HepG2 (cell line): ENCODE results near the gene RAB3D. TPM values are rescaled to one million over a fixed set of nuclear protein-coding genes. Genes with fewer than 3 reads are reported as not detected.

Experiments
- ARHGAP35 ChIP-seq: sonication (generic); formaldehyde crosslinking; IDR thresholded peaks from 2 replicates; pipeline ENCODE4 v1.9.0; 2022; ENCODE audit warnings: mild to moderate bottlenecking, inconsistent platforms, moderate library complexity, missing genetic modification reagents, borderline replicate concordance
- CBX2 ChIP-seq, 2 experiments: fragments of 200-600 bp in 1 of 2; sonication (generic); formaldehyde crosslinking in 1 of 2; IDR thresholded peaks; 2 replicates each; pipeline versions ENCODE4 v1.7.0 to v1.8.1; 2018 to 2022; ENCODE audit warnings: low read depth in 2 of 2, low read length in 1 of 2, mild to moderate bottlenecking in 1 of 2, missing genetic modification reagents in 1 of 2
- GZF1 ChIP-seq: sonication (generic); formaldehyde crosslinking; IDR thresholded peaks from 2 replicates; pipeline ENCODE4 v1.5.1; 2020; ENCODE audit warnings: mild to moderate bottlenecking, missing genetic modification reagents
- HNRNPH1 ChIP-seq: fragments of 200-400 bp; formaldehyde crosslinking; optimal IDR thresholded peaks from 2 replicates; pipeline ENCODE3; 2017; ENCODE audit warnings: mild to moderate bottlenecking, low read depth, low read length
- POLR2AphosphoS2 ChIP-seq: IDR thresholded peaks from 2 replicates; pipeline ENCODE4 v1.6.1; 2011; ENCODE audit warnings: low read depth, low read length, improper control_type of control experiment
- POLR2G ChIP-seq: fragments of 200-400 bp; formaldehyde crosslinking; IDR thresholded peaks from 2 replicates; pipeline ENCODE4 v1.6.1; 2018; ENCODE audit warnings: mild to moderate bottlenecking, low read depth, low read length, moderate library complexity
- PRDM4 ChIP-seq: sonication (generic); formaldehyde crosslinking; IDR thresholded peaks from 2 replicates; pipeline ENCODE4 v1.9.0; 2021; ENCODE audit warnings: missing genetic modification reagents, borderline replicate concordance
- PTBP1 ChIP-seq: fragments of 200-400 bp; formaldehyde crosslinking; IDR thresholded peaks from 2 replicates; pipeline ENCODE4 v1.6.1; 2018; ENCODE audit warnings: low read length, low read depth; ENCODE audit not compliant: poor library complexity, severe bottlenecking
- REL ChIP-seq: sonication (generic); formaldehyde crosslinking; conservative IDR thresholded peaks from 2 replicates; pipeline ENCODE4 v1.8.0; 2022; ENCODE audit warnings: mild to moderate bottlenecking, missing genetic modification reagents, moderate library complexity
- RELA ChIP-seq: sonication (generic); formaldehyde crosslinking; IDR thresholded peaks from 2 replicates; pipeline ENCODE4 v1.4.0; 2020; ENCODE audit warnings: missing genetic modification reagents
- SOX5 ChIP-seq: IDR thresholded peaks from 2 replicates; pipeline ENCODE4 v1.6.1; 2016; ENCODE audit warnings: borderline replicate concordance
- SOX6 ChIP-seq, 2 experiments: fragments of 450-650 bp in 1 of 2; sonication (generic) in 1 of 2; formaldehyde crosslinking in 1 of 2; IDR thresholded peaks; 2 replicates each; pipeline versions ENCODE4 v1.4.0 to v1.6.1; 2017 to 2020; ENCODE audit warnings: antibody characterized with exemption in 1 of 2, mild to moderate bottlenecking in 1 of 2, missing genetic modification reagents in 1 of 2
- SP4 ChIP-seq: sonication (generic); formaldehyde crosslinking; IDR thresholded peaks from 2 replicates; pipeline ENCODE4 v1.8.1; 2023; ENCODE audit warnings: mild to moderate bottlenecking, missing genetic modification reagents
- TBL1XR1 ChIP-seq: fragments of 150-350 bp; IDR thresholded peaks from 2 replicates; pipeline ENCODE4 v1.6.1; 2014; ENCODE audit warnings: borderline replicate concordance, low read length; ENCODE audit not compliant: partially characterized antibody
- THYN1 ChIP-seq: sonication (generic); formaldehyde crosslinking; IDR thresholded peaks from 2 replicates; pipeline ENCODE4 v1.8.1; 2023; ENCODE audit warnings: low read depth, mild to moderate bottlenecking, moderate library complexity, missing genetic modification reagents, borderline replicate concordance
- UBTF ChIP-seq: sonication (generic); formaldehyde crosslinking; IDR thresholded peaks from 2 replicates; pipeline ENCODE4 v1.4.0; 2020; ENCODE audit warnings: mild to moderate bottlenecking, missing genetic modification reagents
- ZFP62 ChIP-seq: sonication (generic); formaldehyde crosslinking; IDR thresholded peaks from 2 replicates; pipeline ENCODE4 v1.4.0; 2020; ENCODE audit warnings: missing genetic modification reagents
- ZIK1 ChIP-seq: sonication (generic); formaldehyde crosslinking; IDR thresholded peaks from 2 replicates; pipeline ENCODE4 v1.5.0; 2020; ENCODE audit warnings: mild to moderate bottlenecking, low read depth, missing genetic modification reagents, borderline replicate concordance
- ZNF180 ChIP-seq: sonication (generic); formaldehyde crosslinking; IDR thresholded peaks from 2 replicates; pipeline ENCODE4 v1.4.0; 2020; ENCODE audit warnings: low read depth, missing genetic modification reagents, borderline replicate concordance
- ZNF713 ChIP-seq: sonication (generic); formaldehyde crosslinking; IDR thresholded peaks from 2 replicates; pipeline ENCODE4 v1.4.0; 2020; ENCODE audit warnings: mild to moderate bottlenecking, missing genetic modification reagents
- polyA plus RNA-seq, 8 experiments: library from polyadenylated mRNA; depleted of rRNA in 3 of 8; stranded (reverse) in 7 of 8; unstranded in 1 of 8; fragments of >200 nt; fragmentation: Illumina TruSeq in 4 of 8; extraction: Trizol in 4 of 8; gene quantifications; 2 replicates each; pipeline versions ENCODE4 v1.2.1 to v1.2.3, GENCODE V29; 2011 to 2016; ENCODE audit warnings: low read depth in 4 of 8, missing spikeins in 1 of 8, mixed read lengths in 1 of 8; ENCODE audit not compliant: insufficient read depth in 1 of 8
- total RNA-seq, 5 experiments: library from RNA; depleted of rRNA; stranded (reverse); fragments of >200 nt; fragmentation: Illumina TruSeq; extraction: Trizol; gene quantifications; 2 replicates each; pipeline ENCODE4 v1.2.3, GENCODE V29; 2016; ENCODE audit warnings: low read depth in 1 of 5

RAB3D gene
- total and polyA plus RNA-seq, 2 of the 13 experiments (the other 11 are each of a cell fraction or from before 2014, with no cell fraction given), result 2.0 to 16.1 TPM

GRCh38 chr19:11374433-11375142 is 35.1 kb upstream of the RAB3D start, which contains the start of gene SWSAP1 (continued):
- TF ChIP-seq PRDM4, result no peak
- no peak for TF ChIP-seq REL (CRISPR knock-in tag)
- peak; percentile 57 for TF ChIP-seq SOX5 (CRISPR knock-in tag)
- 0 out of 2 replicates have a peak, but pooled peaks have one; percentile 56 for TF ChIP-seq ZNF713 (CRISPR knock-in tag)
- TF ChIP-seq GZF1, result 0 out of 2 replicates have a peak, but pooled peaks have one; percentile 37
- TF ChIP-seq POLR2G, result peak; percentile 89
- no peak for TF ChIP-seq CBX2 (IDR thresholded peaks at IDR 0.05; ENCODE audit: low read depth, low read length)
- no peak for TF ChIP-seq CBX2 (CRISPR knock-in tag; IDR thresholded peaks at IDR 0.05; ENCODE audit: low read depth)
- TF ChIP-seq ZFP62 (CRISPR knock-in tag), result no peak
- TF ChIP-seq THYN1 (CRISPR knock-in tag), result no peak
- no peak for TF ChIP-seq UBTF (CRISPR knock-in tag)
- TF ChIP-seq PTBP1, result no peak
- TF ChIP-seq RELA, result no peak
- TF ChIP-seq TBL1XR1, result no peak
- no peak for TF ChIP-seq POLR2AphosphoS2
- TF ChIP-seq ZNF180 (CRISPR knock-in tag), result no peak
- TF ChIP-seq ARHGAP35 (CRISPR knock-in tag), result no peak
- TF ChIP-seq ZIK1 (CRISPR knock-in tag), result 0 out of 2 replicates have a peak, but pooled peaks have one; percentile 41
- no peak for TF ChIP-seq HNRNPH1
- TF ChIP-seq SOX6 (IDR thresholded peaks at IDR 0.05), result no peak
- no peak for TF ChIP-seq SOX6 (CRISPR knock-in tag; IDR thresholded peaks at IDR 0.05)
- TF ChIP-seq SP4, result peak; percentile 91
